GM10847 (cell line): ENCODE results near the gene GPATCH4.
A peak's percentile ranks its signal among the peaks of the same experiment; 100 is the strongest.

Source experiments
- POLR2A ChIP-seq: IDR thresholded peaks from 2 replicates; pipeline ENCODE4 v1.6.1; 2011; ENCODE audit not compliant: insufficient read length; ENCODE audit errors: extremely low read depth

The GPATCH4 gene

GRCh38 chr1:156601122-156601830 is at the start of gene GPATCH4:
TSS of gene GPATCH4 (minus strand) at chr1:156601479.
- peak; percentile 63 for TF ChIP-seq POLR2A

GRCh38 chr1:156648951-156649350 is 47.7 kb upstream of the GPATCH4 start:
- no peak for TF ChIP-seq POLR2A

GRCh38 chr1:156648496-156648895 is 47.2 kb upstream of the GPATCH4 start:
- no peak for TF ChIP-seq POLR2A

- TF ChIP-seq POLR2A: no peak
Observed at GRCh38 chr1:156647351-156647750, 46.1 kb upstream of the GPATCH4 start.

GRCh38 chr1:156646738-156647211 is 45.5 kb upstream of the GPATCH4 start:
- TF ChIP-seq POLR2A: no peak

GRCh38 chr1:156645666-156646065 is 44.4 kb upstream of the GPATCH4 start:
- TF ChIP-seq POLR2A: no peak

GRCh38 chr1:156645056-156645455 is 43.8 kb upstream of the GPATCH4 start:
- no peak for TF ChIP-seq POLR2A

GRCh38 chr1:156644640-156645039 is 43.4 kb upstream of the GPATCH4 start:
- TF ChIP-seq POLR2A: no peak

GRCh38 chr1:156644146-156644545 is 42.9 kb upstream of the GPATCH4 start:
- no peak for TF ChIP-seq POLR2A

- TF ChIP-seq POLR2A: no peak
Observed at GRCh38 chr1:156643778-156644092, 42.5 kb upstream of the GPATCH4 start.

- no peak for TF ChIP-seq POLR2A
Observed at GRCh38 chr1:156643049-156643777, 41.9 kb upstream of the GPATCH4 start.

GRCh38 chr1:156642265-156643048 is 41.2 kb upstream of the GPATCH4 start:
- TF ChIP-seq POLR2A: no peak

GRCh38 chr1:156641761-156642264 is 40.5 kb upstream of the GPATCH4 start, which contains the start of gene BCAN:
TSS of gene BCAN (plus strand) at chr1:156642117. CDS start at chr1:156646055, 3,938 bp downstream.
- no peak for TF ChIP-seq POLR2A

GRCh38 chr1:156640842-156641706 is 39.8 kb upstream of the GPATCH4 start:
- no peak for TF ChIP-seq POLR2A
